Transverse colon (tissue), 4 donors: ENCODE data around the gene GABRG3.

ENCODE experiments used
- CTCF ChIP-seq, 5 experiments: fragments of 200-600 bp in 3 of 5; fragments of 450-650 bp in 2 of 5; sonication (generic) in 3 of 5; IDR thresholded peaks; 1 replicate in 2 of 5; 2 replicates in 3 of 5; pipeline ENCODE4 v1.5.1; 2016 to 2017; ENCODE audit warnings: antibody characterized with exemption in 5 of 5, inconsistent platforms in 3 of 5, mild to moderate bottlenecking in 2 of 5, moderate library complexity in 1 of 5
- EP300 ChIP-seq: sonication (generic); formaldehyde crosslinking; IDR thresholded peaks from one replicate; pipeline ENCODE4 v1.6.1; 2017; ENCODE audit warnings: antibody characterized with exemption, low read depth
- POLR2A ChIP-seq: fragments of 450-650 bp; IDR thresholded peaks from one replicate; pipeline ENCODE4 v1.6.1; 2016; ENCODE audit warnings: antibody characterized with exemption, mild to moderate bottlenecking, moderate library complexity
- POLR2AphosphoS5 ChIP-seq, 3 donors: sonication (generic); formaldehyde crosslinking; IDR thresholded peaks; one replicate each; pipeline ENCODE4 v1.6.1; 2016; ENCODE audit warnings: antibody characterized with exemption in 3 of 3

GRCh38 chr15:27231811-27232210, 260.8 kb downstream of the GABRG3 start:
- TF ChIP-seq POLR2A (no peak), CTCF (IDR thresholded peaks at IDR 0.05) (no peak), EP300 (no peak), POLR2AphosphoS5 (IDR thresholded peaks at IDR 0.05) (no peak)
